GOT3 (cell line): ENCODE data around the gene PRKAG2.

Source experiments
- DNase-seq: peaks from one replicate; lab custom pipeline; 2025; ENCODE audit warnings: mixed read lengths; lab: John Stamatoyannopoulos, UW

Gene PRKAG2

GRCh38 chr7:151710646-151711434 is 166.1 kb downstream of the PRKAG2 start:
- DNase-seq, result no peak

- no peak for DNase-seq
Observed at GRCh38 chr7:151710121-151710640, 166.7 kb downstream of the PRKAG2 start.

- no peak for DNase-seq
Observed at GRCh38 chr7:151709141-151710038, 167.5 kb downstream of the PRKAG2 start.

GRCh38 chr7:151708610-151709009 is 168.3 kb downstream of the PRKAG2 start:
- no peak for DNase-seq

- DNase-seq, result no peak
Observed at GRCh38 chr7:151707757-151708156, 169.2 kb downstream of the PRKAG2 start.

GRCh38 chr7:151707105-151707469 is 169.8 kb downstream of the PRKAG2 start:
- no peak for DNase-seq

GRCh38 chr7:151706277-151707104 is 170.4 kb downstream of the PRKAG2 start:
- no peak for DNase-seq

GRCh38 chr7:151705636-151706276 is 171.2 kb downstream of the PRKAG2 start:
- DNase-seq, result no peak

GRCh38 chr7:151704960-151705635 is 171.8 kb downstream of the PRKAG2 start:
- no peak for DNase-seq

GRCh38 chr7:151704299-151704959 is 172.5 kb downstream of the PRKAG2 start:
- DNase-seq, result no peak

- DNase-seq, result no peak
Observed at GRCh38 chr7:151702961-151703360, 174.0 kb downstream of the PRKAG2 start.

GRCh38 chr7:151700586-151701165 is 176.2 kb downstream of the PRKAG2 start:
- DNase-seq, result no peak

GRCh38 chr7:151699928-151700319 is 177.0 kb downstream of the PRKAG2 start:
- no peak for DNase-seq

- DNase-seq, result no peak
Observed at GRCh38 chr7:151699147-151699927, 177.6 kb downstream of the PRKAG2 start.

GRCh38 chr7:151697942-151698341 is 179.0 kb downstream of the PRKAG2 start:
- DNase-seq, result no peak

- no peak for DNase-seq
Observed at GRCh38 chr7:151697515-151697895, 179.4 kb downstream of the PRKAG2 start.

- DNase-seq, result no peak
Observed at GRCh38 chr7:151696721-151697514, 180.0 kb downstream of the PRKAG2 start.

- no peak for DNase-seq
Observed at GRCh38 chr7:151695951-151696541, 180.9 kb downstream of the PRKAG2 start.
